ENCODE results near the gene MAP1LC3A.

The MAP1LC3A gene

GRCh38 chr20:34573541-34574300 lies 15.2 kb downstream of the MAP1LC3A start:
- no peak for FAIRE-seq

GRCh38 chr20:34574426-34574825 lies 15.9 kb downstream of the MAP1LC3A start:
- FAIRE-seq (no peak), DNase-seq (ENCODE audit: insufficient read length, low spot score) (no peak)

More at GRCh38 chr20:34573541-34574300, 15.2 kb downstream of the MAP1LC3A start:
- DNase-seq (ENCODE audit: insufficient read length, low spot score): no peak

GRCh38 chr20:34574861-34575260 lies 16.3 kb downstream of the MAP1LC3A start:
- DNase-seq (ENCODE audit: insufficient read length, low spot score) (no peak), FAIRE-seq (no peak)

- FAIRE-seq: no peak
- no peak for DNase-seq (ENCODE audit: insufficient read length, low spot score)
These were observed 16.8 kb downstream of the MAP1LC3A start for GRCh38 chr20:34575271-34575670.

- DNase-seq (ENCODE audit: insufficient read length, low spot score) (no peak), FAIRE-seq (no peak)
These were observed 17.2 kb downstream of the MAP1LC3A start for GRCh38 chr20:34575756-34576155.

- no peak for DNase-seq (ENCODE audit: insufficient read length, low spot score)
- FAIRE-seq: no peak
These were observed 18.5 kb downstream of the MAP1LC3A start for GRCh38 chr20:34577061-34577460.

- FAIRE-seq: no peak
- DNase-seq (ENCODE audit: insufficient read length, low spot score): no peak
These were observed 19.5 kb downstream of the MAP1LC3A start for GRCh38 chr20:34578025-34578424.

- FAIRE-seq (no peak), DNase-seq (ENCODE audit: insufficient read length, low spot score) (no peak)
These were observed 20.0 kb downstream of the MAP1LC3A start for GRCh38 chr20:34578521-34578920.

- no peak for DNase-seq (ENCODE audit: insufficient read length, low spot score)
- FAIRE-seq: no peak
These were observed 20.9 kb downstream of the MAP1LC3A start for GRCh38 chr20:34579191-34579978.

GRCh38 chr20:34579979-34580940 lies 21.7 kb downstream of the MAP1LC3A start:
- DNase-seq (ENCODE audit: insufficient read length, low spot score) (no peak), FAIRE-seq (peak; percentile 93)

GRCh38 chr20:34581341-34582184 lies 23.0 kb downstream of the MAP1LC3A start:
- FAIRE-seq: no peak

GRCh38 chr20:34582221-34582620 lies 23.7 kb downstream of the MAP1LC3A start:
- FAIRE-seq (no peak), DNase-seq (ENCODE audit: insufficient read length, low spot score) (no peak)

More at GRCh38 chr20:34581341-34582184, 23.0 kb downstream of the MAP1LC3A start:
- no peak for DNase-seq (ENCODE audit: insufficient read length, low spot score)

GRCh38 chr20:34582911-34583310 lies 24.4 kb downstream of the MAP1LC3A start:
- FAIRE-seq: no peak

GRCh38 chr20:34583544-34583943 lies 25.0 kb downstream of the MAP1LC3A start:
- FAIRE-seq (no peak), DNase-seq (ENCODE audit: insufficient read length, low spot score) (no peak)

More at GRCh38 chr20:34582911-34583310, 24.4 kb downstream of the MAP1LC3A start:
- no peak for DNase-seq (ENCODE audit: insufficient read length, low spot score)

- DNase-seq (ENCODE audit: insufficient read length, low spot score) (no peak), FAIRE-seq (no peak)
These were observed 26.5 kb downstream of the MAP1LC3A start for GRCh38 chr20:34585019-34585418.

GRCh38 chr20:34586488-34587163 lies 28.1 kb downstream of the MAP1LC3A start:
- DNase-seq (ENCODE audit: insufficient read length, low spot score) (no peak), FAIRE-seq (no peak)

GRCh38 chr20:34595377-34596184 lies 37.1 kb downstream of the MAP1LC3A start:
- FAIRE-seq: no peak
- DNase-seq (ENCODE audit: insufficient read length, low spot score): no peak

GRCh38 chr20:34600892-34601653 lies 42.6 kb downstream of the MAP1LC3A start:
- FAIRE-seq: peak; percentile 55

More at GRCh38 chr20:34600892-34601653, 42.6 kb downstream of the MAP1LC3A start:
- DNase-seq (ENCODE audit: insufficient read length, low spot score): no peak

Data from GM19239 (cell line).